A673 (cell line): ENCODE measurements around the gene AFG1L.

Experiments
- CTCF ChIP-seq: fragments of 300-800, 200-600 bp; sonication (generic); conservative IDR thresholded peaks from 2 replicates; pipeline ENCODE4 v1.5.1; 2017; ENCODE audit warnings: low read depth, mild to moderate bottlenecking, antibody characterized with exemption, low read length, moderate library complexity, mixed read lengths
- EZH2 ChIP-seq: fragments of 200-600 bp; sonication (generic); IDR thresholded peaks from 2 replicates; pipeline ENCODE4 v1.6.1; 2017; ENCODE audit warnings: borderline replicate concordance, low read depth, mild to moderate bottlenecking, mixed read lengths, antibody characterized with exemption, low read length; ENCODE audit not compliant: poor library complexity, severe bottlenecking

GRCh38 chr6:108535114-108535742 lies 240.4 kb downstream of the AFG1L start:
- TF ChIP-seq CTCF (no peak), EZH2 (no peak)
